Gastroesophageal sphincter (tissue), 3 donors: Measurements from ENCODE around the gene IL4R.

Experiments
- POLR2A ChIP-seq, 2 donors: fragments of 450-650 bp; IDR thresholded peaks; one replicate each; pipeline ENCODE4 v1.6.1; 2017; ENCODE audit warnings: antibody characterized with exemption in 2 of 2, mild to moderate bottlenecking in 2 of 2, moderate library complexity in 1 of 2
- TF ChIP-seq, protein P1 (sequence below), 4 experiments: fragments of 200-600 bp in 2 of 4; fragments of 450-650 bp in 2 of 4; sonication (generic) in 1 of 4; IDR thresholded peaks; one replicate each; pipeline ENCODE4 v1.5.1; 2017 to 2019; ENCODE audit warnings: antibody characterized with exemption in 4 of 4, mild to moderate bottlenecking in 2 of 4, moderate library complexity in 2 of 4

DNA sequence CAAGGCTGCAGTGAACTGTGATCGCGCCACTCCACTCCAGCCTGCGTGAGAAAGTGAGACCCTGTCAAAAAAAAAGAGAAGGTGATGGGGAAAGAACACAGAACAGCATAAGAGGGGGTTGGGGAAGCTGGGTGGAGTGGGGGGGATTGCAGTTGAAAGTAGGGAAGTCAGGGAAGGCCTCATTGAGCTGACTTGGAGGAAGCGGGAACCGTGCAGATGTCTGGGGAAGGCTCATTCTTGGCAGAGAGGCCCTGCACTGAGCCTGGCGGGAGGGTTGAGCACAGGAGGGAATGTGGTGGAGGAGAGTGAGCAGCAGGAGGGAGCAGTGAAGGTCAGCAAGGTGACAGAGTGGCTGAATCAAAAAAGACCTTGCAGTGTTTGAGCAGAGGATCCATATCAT lies 26.9 kb downstream of the IL4R start:
- TF ChIP-seq, protein P1, sequence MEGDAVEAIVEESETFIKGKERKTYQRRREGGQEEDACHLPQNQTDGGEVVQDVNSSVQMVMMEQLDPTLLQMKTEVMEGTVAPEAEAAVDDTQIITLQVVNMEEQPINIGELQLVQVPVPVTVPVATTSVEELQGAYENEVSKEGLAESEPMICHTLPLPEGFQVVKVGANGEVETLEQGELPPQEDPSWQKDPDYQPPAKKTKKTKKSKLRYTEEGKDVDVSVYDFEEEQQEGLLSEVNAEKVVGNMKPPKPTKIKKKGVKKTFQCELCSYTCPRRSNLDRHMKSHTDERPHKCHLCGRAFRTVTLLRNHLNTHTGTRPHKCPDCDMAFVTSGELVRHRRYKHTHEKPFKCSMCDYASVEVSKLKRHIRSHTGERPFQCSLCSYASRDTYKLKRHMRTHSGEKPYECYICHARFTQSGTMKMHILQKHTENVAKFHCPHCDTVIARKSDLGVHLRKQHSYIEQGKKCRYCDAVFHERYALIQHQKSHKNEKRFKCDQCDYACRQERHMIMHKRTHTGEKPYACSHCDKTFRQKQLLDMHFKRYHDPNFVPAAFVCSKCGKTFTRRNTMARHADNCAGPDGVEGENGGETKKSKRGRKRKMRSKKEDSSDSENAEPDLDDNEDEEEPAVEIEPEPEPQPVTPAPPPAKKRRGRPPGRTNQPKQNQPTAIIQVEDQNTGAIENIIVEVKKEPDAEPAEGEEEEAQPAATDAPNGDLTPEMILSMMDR (IDR thresholded peaks at IDR 0.05) = no peak
- TF ChIP-seq POLR2A (IDR thresholded peaks at IDR 0.05) = no peak
